DND-41 (cell line): ENCODE measurements around the gene LRP1.

Source experiments
- ATAC-seq: fragments of 200-7000 bp; cut with Tn5 transposase; 3 replicates; pipeline ENCODE4 v1.9.1; 2021; ENCODE audit warnings: low read depth; ENCODE audit not compliant: insufficient read depth
- DNase-seq: peaks from one replicate; pipeline ENCODE4 v3.0.0-alpha.2; 2020
- H2AFZ ChIP-seq: 2 replicates; pipeline ENCODE4 v1.6.0; 2012; ENCODE audit warnings: low read depth, low read length
- H3K27ac ChIP-seq: 2 replicates; pipeline ENCODE4 v1.5.1; 2012; ENCODE audit warnings: low read length, inconsistent platforms
- H3K27me3 ChIP-seq: fragments of 200-600 bp; sonication (generic); 2 replicates; pipeline ENCODE4 v1.6.0; 2012; ENCODE audit warnings: low read length, mild to moderate bottlenecking, inconsistent platforms; ENCODE audit not compliant: insufficient read depth, poor library complexity
- H3K36me3 ChIP-seq: 2 replicates; pipeline ENCODE4 v1.5.1; 2012; ENCODE audit warnings: low read length, inconsistent platforms; ENCODE audit not compliant: insufficient read depth
- H3K4me1 ChIP-seq: 2 replicates; pipeline ENCODE4 v1.5.1; 2012; ENCODE audit warnings: mild to moderate bottlenecking, low read length; ENCODE audit not compliant: insufficient read depth
- H3K4me2 ChIP-seq: 2 replicates; pipeline ENCODE4 v1.6.0; 2012; ENCODE audit warnings: mild to moderate bottlenecking, moderate library complexity, low read length, inconsistent platforms; ENCODE audit not compliant: insufficient read depth
- H3K4me3 ChIP-seq, 2 experiments: fragments of 200-600 bp in 1 of 2; shearing (Covaris generic) in 1 of 2; 2 replicates each; pipeline ENCODE4 v1.5.1; 2012 to 2016; ENCODE audit warnings: inconsistent platforms in 2 of 2, low read length in 2 of 2, mild to moderate bottlenecking in 2 of 2, low read depth in 1 of 2, moderate library complexity in 1 of 2
- H3K79me2 ChIP-seq: 2 replicates; pipeline ENCODE4 v1.6.0; 2012; ENCODE audit warnings: low read length, inconsistent platforms; ENCODE audit not compliant: insufficient read depth
- H3K9ac ChIP-seq: 2 replicates; pipeline ENCODE4 v1.6.0; 2012; ENCODE audit warnings: low read depth, mild to moderate bottlenecking, inconsistent platforms, low read length, moderate library complexity
- H3K9me3 ChIP-seq: 2 replicates; pipeline ENCODE4 v1.5.1; 2012; ENCODE audit warnings: low read length, moderate library complexity, mild to moderate bottlenecking, inconsistent platforms; ENCODE audit not compliant: insufficient read depth, severe bottlenecking
- H4K20me1 ChIP-seq: 2 replicates; pipeline ENCODE4 v1.6.0; 2012; ENCODE audit warnings: low read length; ENCODE audit not compliant: insufficient read depth
- EZH2 ChIP-seq: IDR thresholded peaks from 3 replicates; pipeline ENCODE4 v1.6.1; 2012; ENCODE audit warnings: borderline replicate concordance, low read depth, mild to moderate bottlenecking, moderate library complexity, low read length, inconsistent platforms; ENCODE audit not compliant: severe bottlenecking
- TF ChIP-seq, protein P1 (sequence below): IDR thresholded peaks from 2 replicates; pipeline ENCODE4 v1.5.1; 2012; ENCODE audit warnings: borderline replicate concordance, low read length, moderate library complexity, mild to moderate bottlenecking; ENCODE audit not compliant: poor library complexity, severe bottlenecking; ENCODE audit errors: extremely low read depth

Gene LRP1

GRCh38 chr12:57089271-57090245, 38.7 kb upstream of the LRP1 start:
- peak; percentile 62 for DNase-seq
- H3K4me1 ChIP-seq: peaks cover 35% of the 10 kb centered on the region

DNA sequence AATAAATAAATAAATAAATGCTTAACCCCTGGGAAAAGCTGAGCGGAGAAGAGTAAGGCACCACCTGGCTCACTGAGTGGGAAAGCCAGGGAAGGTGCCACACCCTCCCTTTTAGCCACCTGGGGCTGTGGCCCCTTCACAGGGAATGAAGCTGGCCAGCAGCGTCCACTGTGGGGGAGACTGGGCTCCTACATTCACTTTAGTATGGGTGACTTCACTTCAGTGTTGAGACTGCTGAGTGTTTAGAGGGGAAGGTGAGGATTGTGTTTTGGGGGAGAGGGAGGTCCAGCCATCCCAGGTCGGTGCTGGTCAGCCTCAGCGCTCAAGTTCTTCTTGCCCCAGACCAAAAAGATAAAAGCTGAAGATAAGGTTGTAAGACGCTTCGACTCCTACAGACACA, 37.8 kb upstream of the LRP1 start:
- Histone ChIP-seq H3K27ac (no peak overlapping the region), H3K27me3 (no peaks in the 10 kb centered on the region), H3K4me1 (peaks cover 35% of the 10 kb centered on the region), H3K4me3 (no peak overlapping the region), H3K4me2 (0 out of 2 replicates have a peak overlapping the region, but pooled peaks have one; percentile 21), H3K9me3 (no peaks in the 10 kb centered on the region), H3K79me2 (peaks cover 11% of the 10 kb centered on the region), H4K20me1 (peaks cover 16% of the 10 kb centered on the region), H3K36me3 (peaks cover 39% of the 10 kb centered on the region), H2AFZ (no peak overlapping the region), H3K9ac (no peak overlapping the region)
- no peak for ATAC-seq
- TF ChIP-seq, protein P1, sequence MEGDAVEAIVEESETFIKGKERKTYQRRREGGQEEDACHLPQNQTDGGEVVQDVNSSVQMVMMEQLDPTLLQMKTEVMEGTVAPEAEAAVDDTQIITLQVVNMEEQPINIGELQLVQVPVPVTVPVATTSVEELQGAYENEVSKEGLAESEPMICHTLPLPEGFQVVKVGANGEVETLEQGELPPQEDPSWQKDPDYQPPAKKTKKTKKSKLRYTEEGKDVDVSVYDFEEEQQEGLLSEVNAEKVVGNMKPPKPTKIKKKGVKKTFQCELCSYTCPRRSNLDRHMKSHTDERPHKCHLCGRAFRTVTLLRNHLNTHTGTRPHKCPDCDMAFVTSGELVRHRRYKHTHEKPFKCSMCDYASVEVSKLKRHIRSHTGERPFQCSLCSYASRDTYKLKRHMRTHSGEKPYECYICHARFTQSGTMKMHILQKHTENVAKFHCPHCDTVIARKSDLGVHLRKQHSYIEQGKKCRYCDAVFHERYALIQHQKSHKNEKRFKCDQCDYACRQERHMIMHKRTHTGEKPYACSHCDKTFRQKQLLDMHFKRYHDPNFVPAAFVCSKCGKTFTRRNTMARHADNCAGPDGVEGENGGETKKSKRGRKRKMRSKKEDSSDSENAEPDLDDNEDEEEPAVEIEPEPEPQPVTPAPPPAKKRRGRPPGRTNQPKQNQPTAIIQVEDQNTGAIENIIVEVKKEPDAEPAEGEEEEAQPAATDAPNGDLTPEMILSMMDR: no peak
- no peak for TF ChIP-seq EZH2
- no peak for DNase-seq

More at GRCh38 chr12:57089271-57090245, 38.7 kb upstream of the LRP1 start:
- Histone ChIP-seq H4K20me1 (peaks cover 15% of the 10 kb centered on the region), H2AFZ (peak overlapping the region; percentile 84), H3K4me3 (peak overlapping the region; percentile 68 to 92), H3K4me2 (peak overlapping the region; percentile 98), H3K27ac (peak overlapping the region; percentile 80), H3K9ac (peak overlapping the region; percentile 83), H3K79me2 (peaks cover 11% of the 10 kb centered on the region), H3K36me3 (peaks cover 30% of the 10 kb centered on the region), H3K27me3 (no peaks in the 10 kb centered on the region), H3K9me3 (no peaks in the 10 kb centered on the region)
- no peak for ATAC-seq
- TF ChIP-seq EZH2: no peak
- TF ChIP-seq, protein P1: peak; percentile 10

DNA sequence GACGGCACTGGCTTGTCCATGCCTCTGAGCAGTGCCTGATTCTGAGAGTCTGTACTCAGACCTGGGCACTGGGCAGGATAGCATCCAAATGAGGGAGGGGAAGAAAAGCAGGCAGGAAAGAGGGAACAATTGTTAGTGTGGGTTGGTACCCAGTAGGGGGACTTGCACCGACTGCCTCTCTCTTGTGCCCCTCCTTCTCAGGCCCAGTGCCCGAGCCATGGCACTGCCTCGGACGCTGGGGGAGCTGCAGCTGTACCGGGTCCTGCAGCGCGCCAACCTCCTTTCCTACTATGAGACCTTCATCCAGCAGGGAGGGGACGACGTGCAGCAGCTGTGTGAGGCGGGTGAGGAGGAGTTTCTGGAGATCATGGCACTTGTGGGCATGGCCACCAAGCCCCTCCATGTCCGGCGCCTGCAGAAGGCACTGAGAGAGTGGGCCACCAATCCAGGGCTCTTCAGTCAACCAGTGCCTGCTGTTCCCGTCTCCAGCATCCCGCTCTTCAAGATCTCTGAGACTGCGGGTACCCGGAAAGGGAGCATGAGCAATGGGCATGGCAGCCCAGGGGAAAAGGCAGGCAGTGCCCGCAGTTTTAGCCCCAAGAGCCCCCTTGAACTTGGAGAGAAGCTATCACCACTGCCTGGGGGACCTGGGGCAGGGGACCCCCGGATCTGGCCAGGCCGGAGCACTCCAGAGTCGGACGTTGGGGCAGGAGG, 37.2 kb upstream of the LRP1 start:
- H3K9me3 ChIP-seq: no peaks in the 10 kb centered on the region
- ATAC-seq (no peak), DNase-seq (no peak)
- H3K4me2 ChIP-seq: 0 out of 2 replicates have a peak overlapping the region, but pooled peaks have one; percentile 21
- TF ChIP-seq EZH2: no peak
- TF ChIP-seq, protein P1: no peak
- peaks cover 16% of the 10 kb centered on the region for H4K20me1 ChIP-seq
- no peak overlapping the region for H3K4me3 ChIP-seq
- no peak overlapping the region for H3K27ac ChIP-seq
- H3K36me3 ChIP-seq: peaks cover 45% of the 10 kb centered on the region
- no peaks in the 10 kb centered on the region for H3K27me3 ChIP-seq
- H3K79me2 ChIP-seq: peaks cover 11% of the 10 kb centered on the region
- peaks cover 30% of the 10 kb centered on the region for H3K4me1 ChIP-seq
- no peak overlapping the region for H3K9ac ChIP-seq
- H2AFZ ChIP-seq: no peak overlapping the region
